Neural progenitor cell (in vitro differentiated cells): ENCODE measurements around the gene COL7A1.

Source experiments
- CTCF ChIP-seq: fragments of 200-600 bp; sonication (generic); IDR thresholded peaks from 2 replicates; pipeline ENCODE4 v1.5.1; 2017; ENCODE audit warnings: antibody characterized with exemption, mild to moderate bottlenecking
- EZH2 ChIP-seq: fragments of 200-600 bp; sonication (generic); IDR thresholded peaks from 2 replicates; pipeline ENCODE4 v1.6.1; 2017; ENCODE audit warnings: antibody characterized with exemption, mild to moderate bottlenecking, moderate library complexity
- EZH2phosphoT487 ChIP-seq: fragments of 200-600 bp; sonication (generic); IDR thresholded peaks from 2 replicates; pipeline ENCODE4 v1.6.1; 2017; ENCODE audit warnings: antibody characterized with exemption

GRCh38 chr3:48596676-48597407 is 1.7 kb upstream of the COL7A1 start:
- no peak for TF ChIP-seq EZH2
- TF ChIP-seq CTCF, result no peak
- no peak for TF ChIP-seq EZH2phosphoT487
